ENCODE data around the gene TFB1M.

Gene TFB1M

DNA sequence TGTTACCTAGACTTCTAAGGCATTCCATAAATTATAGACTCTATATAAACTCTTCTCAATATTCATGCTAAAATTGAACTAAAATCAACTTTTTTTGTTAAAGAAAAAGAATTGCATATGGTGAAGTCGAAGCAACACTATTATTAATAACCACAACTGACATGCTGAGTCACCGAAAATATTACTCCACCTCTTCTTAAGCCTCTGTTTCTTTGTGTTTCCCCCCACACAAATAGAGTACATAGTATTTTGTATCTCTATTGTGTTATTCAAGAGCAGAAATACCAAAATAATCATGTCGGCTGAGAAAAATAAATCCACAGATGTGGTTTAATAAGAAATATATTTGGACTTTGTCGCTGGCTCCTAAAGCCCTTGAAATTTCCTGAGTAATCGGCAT, 23.8 kb downstream of the TFB1M start:
- Histone ChIP-seq H3K9me3 (ENCODE audit: control insufficient read depth, insufficient read depth, low read depth, low read length) (no peaks in the 10 kb centered on the region), H3K4me1 (ENCODE audit: control insufficient read depth, insufficient read depth, low read length) (no peaks in the 10 kb centered on the region), H3K27ac (ENCODE audit: extremely low read depth, low read depth, low read length) (no peak overlapping the region), H3K4me3 (ENCODE audit: low read depth, low read length) (no peak overlapping the region), H3K36me3 (ENCODE audit: control insufficient read depth in 2 of 2, insufficient read depth in 1 of 2, low read length in 2 of 2) (peaks cover 4 to 59% of the 10 kb centered on the region in 2 experiments)
- ChIA-PET CTCF (interaction anchor here (0.5 kb wide), 1 partner anchor 1934 kb away, joined by 4 read pairs; no protein-coding TSS in a partner anchor), POLR2A (no interaction called here)
- TF ChIP-seq, protein P1, sequence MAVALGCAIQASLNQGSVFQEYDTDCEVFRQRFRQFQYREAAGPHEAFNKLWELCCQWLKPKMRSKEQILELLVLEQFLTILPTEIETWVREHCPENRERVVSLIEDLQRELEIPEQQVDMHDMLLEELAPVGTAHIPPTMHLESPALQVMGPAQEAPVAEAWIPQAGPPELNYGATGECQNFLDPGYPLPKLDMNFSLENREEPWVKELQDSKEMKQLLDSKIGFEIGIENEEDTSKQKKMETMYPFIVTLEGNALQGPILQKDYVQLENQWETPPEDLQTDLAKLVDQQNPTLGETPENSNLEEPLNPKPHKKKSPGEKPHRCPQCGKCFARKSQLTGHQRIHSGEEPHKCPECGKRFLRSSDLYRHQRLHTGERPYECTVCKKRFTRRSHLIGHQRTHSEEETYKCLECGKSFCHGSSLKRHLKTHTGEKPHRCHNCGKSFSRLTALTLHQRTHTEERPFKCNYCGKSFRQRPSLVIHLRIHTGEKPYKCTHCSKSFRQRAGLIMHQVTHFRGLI (tag by site-specific recombination; IDR thresholded peaks at IDR 0.05): no peak
- no peak for TF ChIP-seq KLF7 (tag by site-specific recombination; IDR thresholded peaks at IDR 0.05; ENCODE audit: borderline replicate concordance)
- TF ChIP-seq, protein P2, sequence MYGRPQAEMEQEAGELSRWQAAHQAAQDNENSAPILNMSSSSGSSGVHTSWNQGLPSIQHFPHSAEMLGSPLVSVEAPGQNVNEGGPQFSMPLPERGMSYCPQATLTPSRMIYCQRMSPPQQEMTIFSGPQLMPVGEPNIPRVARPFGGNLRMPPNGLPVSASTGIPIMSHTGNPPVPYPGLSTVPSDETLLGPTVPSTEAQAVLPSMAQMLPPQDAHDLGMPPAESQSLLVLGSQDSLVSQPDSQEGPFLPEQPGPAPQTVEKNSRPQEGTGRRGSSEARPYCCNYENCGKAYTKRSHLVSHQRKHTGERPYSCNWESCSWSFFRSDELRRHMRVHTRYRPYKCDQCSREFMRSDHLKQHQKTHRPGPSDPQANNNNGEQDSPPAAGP (tag by site-specific recombination; IDR thresholded peaks at IDR 0.05): no peak
- no peak for TF ChIP-seq KLF16 (tag by site-specific recombination; IDR thresholded peaks at IDR 0.05)
- no peak for TF ChIP-seq EGR2 (tag by site-specific recombination; IDR thresholded peaks at IDR 0.05; ENCODE audit: low read depth)
- TF ChIP-seq ZFP41 (tag by site-specific recombination; IDR thresholded peaks at IDR 0.05; ENCODE audit: borderline replicate concordance): no peak
- no peak for TF ChIP-seq ZNF514 (tag by site-specific recombination; IDR thresholded peaks at IDR 0.05)

DNA sequence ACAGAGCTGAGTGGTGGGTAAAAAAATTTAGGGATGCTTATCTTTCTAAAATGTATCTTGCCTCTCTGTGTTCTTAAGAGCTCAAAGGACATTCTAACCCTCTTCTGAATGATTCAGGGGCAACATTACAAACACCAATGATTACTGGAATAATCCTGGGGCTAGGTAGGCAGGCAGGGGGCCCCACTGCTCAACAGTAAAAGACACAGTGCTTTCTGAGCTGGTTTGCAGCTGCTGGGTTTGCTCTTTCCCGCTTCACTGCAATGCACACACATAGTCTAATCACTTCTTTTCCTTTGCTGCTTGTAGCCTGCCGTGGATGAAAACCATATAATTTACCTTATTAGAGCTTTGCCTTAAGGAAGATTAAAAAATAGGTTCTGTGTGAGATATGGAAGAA, 26.5 kb downstream of the TFB1M start:
- H3K36me3 ChIP-seq (ENCODE audit: control insufficient read depth in 2 of 2, insufficient read depth in 1 of 2, low read length in 2 of 2): peaks cover 9 to 64% of the 10 kb centered on the region in 2 experiments
- H3K27ac ChIP-seq (ENCODE audit: extremely low read depth, low read depth, low read length): no peak overlapping the region
- ChIA-PET CTCF (interaction anchor here (0.6 to 1.6 kb wide), 4 partner anchors 10 to 574 kb away, joined by 3 to 4 read pairs (median 4); no protein-coding TSS in a partner anchor), POLR2A (no interaction called here)
- H3K4me1 ChIP-seq (ENCODE audit: control insufficient read depth, insufficient read depth, low read length): no peaks in the 10 kb centered on the region
- no peak overlapping the region for H3K4me3 ChIP-seq (ENCODE audit: low read depth, low read length)
- no peaks in the 10 kb centered on the region for H3K9me3 ChIP-seq (ENCODE audit: control insufficient read depth, insufficient read depth, low read depth, low read length)
- TF ChIP-seq SP7 (tag by site-specific recombination; IDR thresholded peaks at IDR 0.05) (no peak), ZBTB8A (tag by site-specific recombination; IDR thresholded peaks at IDR 0.05) (no peak), ZNF112 (tag by site-specific recombination; IDR thresholded peaks at IDR 0.05) (no peak), ZNF214 (tag by site-specific recombination; IDR thresholded peaks at IDR 0.05; ENCODE audit: borderline replicate concordance) (no peak), GLI2 (tag by site-specific recombination; IDR thresholded peaks at IDR 0.05; ENCODE audit: borderline replicate concordance, low read depth) (no peak), ZNF146 (tag by site-specific recombination; IDR thresholded peaks at IDR 0.05) (no peak), ZFP69B (tag by site-specific recombination; IDR thresholded peaks at IDR 0.05) (no peak), ZNF19 (tag by site-specific recombination; IDR thresholded peaks at IDR 0.05; ENCODE audit: low read depth) (no peak), ZNF830 (tag by site-specific recombination; IDR thresholded peaks at IDR 0.05; ENCODE audit: low read depth) (no peak), WT1 (tag by site-specific recombination; IDR thresholded peaks at IDR 0.05) (no peak), GLI4 (tag by site-specific recombination; IDR thresholded peaks at IDR 0.05) (no peak), ZNF114 (tag by site-specific recombination; IDR thresholded peaks at IDR 0.05) (no peak), ZNF626 (tag by site-specific recombination; IDR thresholded peaks at IDR 0.05) (no peak)
- TF ChIP-seq, protein P3, sequence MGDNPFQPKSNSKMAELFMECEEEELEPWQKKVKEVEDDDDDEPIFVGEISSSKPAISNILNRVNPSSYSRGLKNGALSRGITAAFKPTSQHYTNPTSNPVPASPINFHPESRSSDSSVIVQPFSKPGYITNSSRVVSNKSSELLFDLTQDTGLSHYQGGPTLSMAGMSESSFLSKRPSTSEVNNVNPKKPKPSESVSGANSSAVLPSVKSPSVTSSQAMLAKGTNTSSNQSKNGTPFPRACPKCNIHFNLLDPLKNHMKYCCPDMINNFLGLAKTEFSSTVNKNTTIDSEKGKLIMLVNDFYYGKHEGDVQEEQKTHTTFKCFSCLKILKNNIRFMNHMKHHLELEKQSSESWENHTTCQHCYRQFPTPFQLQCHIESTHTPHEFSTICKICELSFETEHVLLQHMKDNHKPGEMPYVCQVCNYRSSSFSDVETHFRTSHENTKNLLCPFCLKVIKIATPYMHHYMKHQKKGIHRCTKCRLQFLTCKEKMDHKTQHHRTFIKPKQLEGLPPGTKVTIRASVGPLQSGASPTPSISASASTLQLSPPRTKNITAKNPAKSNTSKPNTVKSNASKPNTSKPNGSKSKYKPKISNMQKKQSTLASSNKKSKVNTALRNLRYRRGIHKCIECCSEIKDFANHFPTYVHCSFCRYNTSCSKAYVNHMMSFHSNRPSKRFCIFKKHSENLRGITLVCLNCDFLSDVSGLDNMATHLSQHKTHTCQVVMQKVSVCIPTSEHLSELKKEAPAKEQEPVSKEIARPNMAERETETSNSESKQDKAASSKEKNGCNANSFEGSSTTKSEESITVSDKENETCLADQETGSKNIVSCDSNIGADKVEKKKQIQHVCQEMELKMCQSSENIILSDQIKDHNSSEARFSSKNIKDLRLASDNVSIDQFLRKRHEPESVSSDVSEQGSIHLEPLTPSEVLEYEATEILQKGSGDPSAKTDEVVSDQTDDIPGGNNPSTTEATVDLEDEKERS (tag by site-specific recombination; IDR thresholded peaks at IDR 0.05): no peak
- TF ChIP-seq, protein P4, sequence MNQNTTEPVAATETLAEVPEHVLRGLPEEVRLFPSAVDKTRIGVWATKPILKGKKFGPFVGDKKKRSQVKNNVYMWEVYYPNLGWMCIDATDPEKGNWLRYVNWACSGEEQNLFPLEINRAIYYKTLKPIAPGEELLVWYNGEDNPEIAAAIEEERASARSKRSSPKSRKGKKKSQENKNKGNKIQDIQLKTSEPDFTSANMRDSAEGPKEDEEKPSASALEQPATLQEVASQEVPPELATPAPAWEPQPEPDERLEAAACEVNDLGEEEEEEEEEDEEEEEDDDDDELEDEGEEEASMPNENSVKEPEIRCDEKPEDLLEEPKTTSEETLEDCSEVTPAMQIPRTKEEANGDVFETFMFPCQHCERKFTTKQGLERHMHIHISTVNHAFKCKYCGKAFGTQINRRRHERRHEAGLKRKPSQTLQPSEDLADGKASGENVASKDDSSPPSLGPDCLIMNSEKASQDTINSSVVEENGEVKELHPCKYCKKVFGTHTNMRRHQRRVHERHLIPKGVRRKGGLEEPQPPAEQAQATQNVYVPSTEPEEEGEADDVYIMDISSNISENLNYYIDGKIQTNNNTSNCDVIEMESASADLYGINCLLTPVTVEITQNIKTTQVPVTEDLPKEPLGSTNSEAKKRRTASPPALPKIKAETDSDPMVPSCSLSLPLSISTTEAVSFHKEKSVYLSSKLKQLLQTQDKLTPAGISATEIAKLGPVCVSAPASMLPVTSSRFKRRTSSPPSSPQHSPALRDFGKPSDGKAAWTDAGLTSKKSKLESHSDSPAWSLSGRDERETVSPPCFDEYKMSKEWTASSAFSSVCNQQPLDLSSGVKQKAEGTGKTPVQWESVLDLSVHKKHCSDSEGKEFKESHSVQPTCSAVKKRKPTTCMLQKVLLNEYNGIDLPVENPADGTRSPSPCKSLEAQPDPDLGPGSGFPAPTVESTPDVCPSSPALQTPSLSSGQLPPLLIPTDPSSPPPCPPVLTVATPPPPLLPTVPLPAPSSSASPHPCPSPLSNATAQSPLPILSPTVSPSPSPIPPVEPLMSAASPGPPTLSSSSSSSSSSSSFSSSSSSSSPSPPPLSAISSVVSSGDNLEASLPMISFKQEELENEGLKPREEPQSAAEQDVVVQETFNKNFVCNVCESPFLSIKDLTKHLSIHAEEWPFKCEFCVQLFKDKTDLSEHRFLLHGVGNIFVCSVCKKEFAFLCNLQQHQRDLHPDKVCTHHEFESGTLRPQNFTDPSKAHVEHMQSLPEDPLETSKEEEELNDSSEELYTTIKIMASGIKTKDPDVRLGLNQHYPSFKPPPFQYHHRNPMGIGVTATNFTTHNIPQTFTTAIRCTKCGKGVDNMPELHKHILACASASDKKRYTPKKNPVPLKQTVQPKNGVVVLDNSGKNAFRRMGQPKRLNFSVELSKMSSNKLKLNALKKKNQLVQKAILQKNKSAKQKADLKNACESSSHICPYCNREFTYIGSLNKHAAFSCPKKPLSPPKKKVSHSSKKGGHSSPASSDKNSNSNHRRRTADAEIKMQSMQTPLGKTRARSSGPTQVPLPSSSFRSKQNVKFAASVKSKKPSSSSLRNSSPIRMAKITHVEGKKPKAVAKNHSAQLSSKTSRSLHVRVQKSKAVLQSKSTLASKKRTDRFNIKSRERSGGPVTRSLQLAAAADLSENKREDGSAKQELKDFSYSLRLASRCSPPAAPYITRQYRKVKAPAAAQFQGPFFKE (tag by site-specific recombination; IDR thresholded peaks at IDR 0.05; ENCODE audit: borderline replicate concordance): no peak
- TF ChIP-seq, protein P2 (tag by site-specific recombination; IDR thresholded peaks at IDR 0.05): no peak
